Stimulated activated CD4-positive, alpha-beta T cell treated with anti-CD3 and anti-CD28 coated beads, TNF-alpha, amount 100 ng/mL, for 24 hours (primary cell): Measurements from ENCODE around the gene AGPAT2.

ENCODE experiments used
- DNase-seq, 3 experiments: peaks; one replicate each; pipeline ENCODE4 v3.0.0-alpha.2; 2020; ENCODE audit warnings: low read depth in 3 of 3

Gene AGPAT2

GRCh38 chr9:136673088-136673974 lies 13.9 kb downstream of the AGPAT2 start:
- no peak for DNase-seq

DNA sequence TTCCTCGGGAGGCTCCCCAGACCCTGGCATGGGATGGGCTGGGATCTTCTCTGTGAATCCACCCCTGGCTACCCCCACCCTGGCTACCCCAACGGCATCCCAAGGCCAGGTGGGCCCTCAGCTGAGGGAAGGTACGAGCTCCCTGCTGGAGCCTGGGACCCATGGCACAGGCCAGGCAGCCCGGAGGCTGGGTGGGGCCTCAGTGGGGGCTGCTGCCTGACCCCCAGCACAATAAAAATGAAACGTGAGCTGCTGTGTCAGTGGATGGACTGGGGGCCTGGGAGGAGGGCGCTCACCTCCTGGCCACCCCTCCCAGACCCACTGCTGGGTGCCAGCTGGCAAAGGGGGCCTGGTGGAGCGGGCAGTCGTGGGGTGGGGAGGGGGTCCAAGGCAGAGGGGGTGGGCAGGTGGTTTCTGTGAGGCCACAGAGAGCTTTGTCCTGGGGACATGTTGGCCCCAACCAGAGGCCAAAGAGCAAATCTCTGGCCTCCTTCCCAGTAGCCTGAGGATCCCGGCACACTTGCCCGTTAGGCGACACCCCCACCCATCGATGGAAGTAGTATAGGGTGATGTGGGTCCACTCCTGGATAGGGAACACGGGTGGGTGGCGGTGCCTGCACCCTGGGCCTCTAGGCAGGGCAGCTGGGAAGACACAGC lies 14.7 kb downstream of the AGPAT2 start:
- no peak for DNase-seq

GRCh38 chr9:136671646-136672430 lies 15.4 kb downstream of the AGPAT2 start:
- peak in 2 of 3 experiments; percentile 15 to 40 for DNase-seq

- no peak for DNase-seq
Observed at GRCh38 chr9:136671254-136671614, 16.0 kb downstream of the AGPAT2 start.

GRCh38 chr9:136670576-136671253 lies 16.5 kb downstream of the AGPAT2 start:
- no peak for DNase-seq

- DNase-seq, result no peak
Observed at GRCh38 chr9:136669791-136670464, 17.3 kb downstream of the AGPAT2 start.

GRCh38 chr9:136668983-136669790 lies 18.1 kb downstream of the AGPAT2 start:
- DNase-seq, result no peak

- no peak for DNase-seq
Observed at GRCh38 chr9:136667940-136668760, 19.1 kb downstream of the AGPAT2 start.

DNA sequence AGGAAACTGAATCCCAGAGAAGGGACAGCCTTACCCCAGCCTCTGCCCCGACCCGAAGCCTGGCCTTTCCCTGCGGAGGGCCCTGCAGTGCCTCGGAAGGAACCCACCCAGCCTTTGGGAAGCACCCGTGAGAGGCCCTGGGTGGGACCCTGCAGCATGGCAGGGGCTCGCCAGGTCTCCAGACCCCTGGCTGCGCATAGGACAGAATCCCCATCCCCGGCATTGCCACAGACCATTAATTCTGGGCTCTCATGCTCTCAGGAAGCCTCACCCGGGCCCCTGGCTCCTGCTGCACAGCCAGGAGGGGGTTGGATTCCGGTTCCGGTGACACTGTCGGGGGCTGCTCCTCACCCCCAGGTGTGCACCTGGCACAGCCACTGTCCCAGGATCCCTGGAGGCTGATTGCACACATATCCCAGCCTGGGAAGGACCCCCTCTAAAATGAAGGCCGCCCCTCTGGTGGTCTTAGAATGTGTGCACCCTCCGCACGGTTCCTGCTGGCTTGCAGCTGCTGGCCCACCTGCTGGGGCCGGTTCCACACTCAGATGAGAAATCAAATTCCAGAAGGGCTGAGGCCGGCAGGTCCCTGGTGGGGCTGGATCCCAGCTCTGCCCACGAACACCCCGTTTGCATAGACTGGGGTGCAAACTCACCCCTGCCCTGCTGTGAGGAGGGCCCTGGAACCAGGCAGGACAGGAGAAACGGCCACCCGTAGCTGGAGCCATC lies 19.9 kb downstream of the AGPAT2 start:
- DNase-seq, result no peak

DNA sequence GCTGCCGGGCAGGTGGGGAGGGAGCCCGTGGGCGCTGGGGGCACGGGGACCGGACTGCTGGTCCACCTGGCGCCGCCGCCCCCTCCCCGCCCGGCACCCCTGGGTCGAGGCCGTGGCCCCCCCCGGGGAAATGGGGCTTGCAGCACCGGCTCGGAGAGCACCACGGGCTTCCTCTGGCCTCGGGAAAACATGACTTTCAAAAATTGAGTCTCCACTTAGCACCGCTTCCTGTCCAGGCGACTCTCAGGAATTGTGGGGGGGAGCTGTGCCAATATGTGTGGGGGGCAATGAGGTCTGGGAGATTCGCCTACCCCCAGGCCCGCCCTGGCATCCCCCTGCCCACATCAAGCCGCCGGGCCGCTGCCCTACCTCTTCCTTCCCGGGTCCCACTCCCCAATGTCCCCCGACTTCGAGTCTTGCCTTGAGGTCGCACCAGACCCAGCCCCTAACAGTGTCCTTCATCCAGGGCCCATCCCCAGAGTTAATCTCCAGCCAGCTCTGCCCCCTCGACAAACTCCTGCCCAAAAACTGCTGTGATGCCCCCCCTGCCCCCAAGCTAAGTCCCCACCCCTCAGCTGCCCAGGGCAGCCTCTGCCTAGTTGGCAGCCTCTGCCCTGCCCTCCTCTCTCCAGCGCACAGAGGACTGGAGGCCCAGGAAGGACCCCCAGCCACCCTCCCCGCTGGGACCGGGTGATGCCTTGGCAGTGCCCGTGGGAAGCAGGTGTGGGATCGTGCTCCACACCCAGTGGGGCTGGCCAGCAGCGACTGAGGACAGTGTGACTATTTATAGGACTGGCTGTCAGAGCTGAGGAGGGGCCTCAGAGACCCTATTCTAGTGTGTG lies 20.7 kb downstream of the AGPAT2 start:
- no peak for DNase-seq

- DNase-seq, result no peak
Observed at GRCh38 chr9:136665704-136666371, 21.4 kb downstream of the AGPAT2 start.

DNA sequence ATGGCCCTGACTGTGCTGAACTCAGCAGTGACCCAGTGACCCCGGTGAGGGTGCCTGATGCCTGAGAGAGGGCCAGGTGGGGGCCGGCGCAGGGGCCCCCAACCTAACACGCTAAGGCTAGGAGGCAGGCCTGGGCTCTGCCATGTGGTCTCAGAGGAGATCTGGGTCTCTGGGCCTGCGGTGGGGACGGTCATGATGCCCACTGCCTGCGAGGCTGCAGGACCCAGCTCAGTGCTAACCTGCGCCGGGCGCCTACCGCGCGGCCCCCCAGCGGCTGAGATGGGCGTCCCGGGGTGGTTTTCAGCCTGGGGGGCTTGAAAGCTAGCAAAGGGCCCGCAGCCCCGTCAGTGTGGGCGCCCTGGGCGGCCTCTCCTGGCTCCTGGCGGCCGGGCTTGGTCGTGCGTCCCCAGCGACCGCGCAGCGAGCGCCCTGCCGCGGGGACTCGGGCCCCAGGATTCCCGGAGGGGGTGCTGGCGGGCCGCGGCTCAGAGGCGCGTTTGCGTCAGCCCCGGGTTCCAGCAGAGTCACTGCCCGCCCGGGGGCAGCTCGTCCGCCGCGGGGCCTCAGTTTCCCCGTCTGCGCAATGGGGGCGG lies 22.1 kb downstream of the AGPAT2 start:
- DNase-seq, result peak in 1 of 3 experiments; percentile 26

- DNase-seq, result no peak
Observed at GRCh38 chr9:136664000-136664915, 23.0 kb downstream of the AGPAT2 start.

- no peak for DNase-seq
Observed at GRCh38 chr9:136662656-136663581, 24.3 kb downstream of the AGPAT2 start, which contains the start of gene EGFL7. EGFL7 (plus strand) TSS chr9:136662916; CDS start chr9:136668283, 5,367 bp downstream.

DNA sequence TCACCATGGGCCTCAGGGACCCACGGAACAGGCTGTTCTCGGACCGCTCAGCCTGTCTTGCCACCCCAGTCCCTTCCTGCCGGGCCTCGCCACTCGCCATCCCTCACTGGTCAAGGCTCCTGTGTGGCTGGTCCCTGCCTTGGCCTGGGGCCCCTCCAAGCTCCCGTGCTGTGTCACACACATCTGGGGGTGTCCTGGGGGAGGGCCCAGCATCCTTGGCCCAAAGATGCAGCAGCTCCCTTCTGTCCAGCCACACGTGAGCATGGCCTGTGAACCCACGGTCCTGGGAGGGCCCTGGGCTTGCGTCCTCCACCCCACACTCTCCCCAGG lies 25.0 kb downstream of the AGPAT2 start:
- DNase-seq, result no peak
